ENCODE results near the gene LMAN1L.
"Not testable (repeated sequence)": the region's sequence is repeated elsewhere in the genome, so short reads cannot be mapped to it uniquely, and the experiment has no call there.

Gene LMAN1L

DNA sequence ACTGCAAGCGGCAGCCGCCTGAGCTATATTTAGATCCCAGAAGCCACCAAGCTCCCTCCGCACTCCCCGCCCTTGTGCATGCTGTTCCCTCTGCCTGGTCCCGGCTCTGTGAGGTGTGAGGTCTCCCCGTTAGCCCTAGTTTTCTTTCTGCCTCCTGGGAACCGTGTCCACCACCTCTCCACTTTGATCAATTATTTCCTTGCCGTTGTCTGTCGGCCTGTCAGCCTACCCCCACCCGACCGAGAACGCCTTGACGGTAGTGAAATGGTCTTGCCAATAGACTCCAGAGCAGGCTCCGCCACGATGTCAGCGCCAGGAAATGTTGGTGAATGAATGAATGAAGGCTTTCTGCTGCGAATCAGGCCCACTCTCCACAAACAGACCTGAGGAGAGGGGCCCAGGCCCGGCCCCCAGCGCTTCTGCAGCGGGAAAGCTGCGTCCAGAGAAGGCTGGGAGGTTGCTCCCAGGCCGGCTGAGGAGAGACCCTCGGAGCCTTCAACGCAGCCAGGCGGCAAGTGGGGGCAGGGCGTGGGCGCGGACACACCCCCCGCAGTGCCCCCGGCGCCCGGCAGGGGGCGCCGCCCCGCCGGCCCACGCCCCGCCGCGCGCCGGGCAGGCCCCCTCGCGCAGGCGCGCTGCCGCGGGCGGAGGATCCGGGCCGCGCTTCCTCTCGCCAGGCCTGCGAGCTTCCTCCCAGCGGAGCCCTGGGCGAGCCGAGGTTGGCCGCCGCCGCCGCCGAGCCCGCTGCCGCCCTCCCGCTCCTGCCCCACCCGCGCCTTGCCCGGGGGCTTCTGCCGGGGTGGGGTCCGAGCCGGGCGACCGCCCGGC, 31.0 kb upstream of the LMAN1L start, which contains the start of gene CSK:
Gene CSK, plus strand, starts transcription at position 650 of the 828 bp plus-strand sequence. CDS start 16,218 bp downstream, outside the sequence.
- peak within 1 kb of the TSS; percentile 87 for H3K4me3 ChIP-seq (ENCODE audit: low read depth, low read length)
- DNase-seq (ENCODE audit: low read depth): no peak

- peak overlapping the region; percentile 87 for H3K4me3 ChIP-seq (ENCODE audit: low read depth, low read length)
- DNase-seq (ENCODE audit: low read depth): no peak
Measured at GRCh38 chr15:74782259-74783071, 30.2 kb upstream of the LMAN1L start.

- H3K4me3 ChIP-seq (ENCODE audit: low read depth, low read length): peak overlapping the region; percentile 87
- DNase-seq (ENCODE audit: low read depth): no peak
Measured at GRCh38 chr15:74783072-74783807, 29.4 kb upstream of the LMAN1L start.

DNA sequence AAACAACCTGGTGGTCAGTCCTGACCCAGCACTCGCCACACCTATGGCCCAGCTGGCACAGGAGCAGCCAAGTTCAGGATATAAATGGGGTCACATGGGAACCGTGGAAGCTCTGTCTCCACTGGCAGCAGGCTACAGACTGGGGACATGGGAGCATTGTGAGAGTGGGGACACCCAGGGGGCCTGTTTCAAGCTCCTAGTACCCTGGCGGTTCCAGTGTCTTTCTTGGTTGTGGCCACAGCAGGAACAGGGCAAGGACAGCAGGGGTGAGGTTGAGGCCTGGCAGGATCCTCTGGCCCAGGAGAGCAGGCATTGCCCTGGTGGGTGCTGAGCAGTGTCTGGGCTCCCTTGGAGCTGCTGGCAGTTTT, 28.8 kb upstream of the LMAN1L start:
- peak overlapping the region; percentile 87 for H3K4me3 ChIP-seq (ENCODE audit: low read depth, low read length)
- no peak for DNase-seq (ENCODE audit: low read depth)

GRCh38 chr15:74784426-74785193, 28.0 kb upstream of the LMAN1L start:
- no peak for DNase-seq (ENCODE audit: low read depth)
- H3K4me3 ChIP-seq (ENCODE audit: low read depth, low read length): no peak overlapping the region

DNA sequence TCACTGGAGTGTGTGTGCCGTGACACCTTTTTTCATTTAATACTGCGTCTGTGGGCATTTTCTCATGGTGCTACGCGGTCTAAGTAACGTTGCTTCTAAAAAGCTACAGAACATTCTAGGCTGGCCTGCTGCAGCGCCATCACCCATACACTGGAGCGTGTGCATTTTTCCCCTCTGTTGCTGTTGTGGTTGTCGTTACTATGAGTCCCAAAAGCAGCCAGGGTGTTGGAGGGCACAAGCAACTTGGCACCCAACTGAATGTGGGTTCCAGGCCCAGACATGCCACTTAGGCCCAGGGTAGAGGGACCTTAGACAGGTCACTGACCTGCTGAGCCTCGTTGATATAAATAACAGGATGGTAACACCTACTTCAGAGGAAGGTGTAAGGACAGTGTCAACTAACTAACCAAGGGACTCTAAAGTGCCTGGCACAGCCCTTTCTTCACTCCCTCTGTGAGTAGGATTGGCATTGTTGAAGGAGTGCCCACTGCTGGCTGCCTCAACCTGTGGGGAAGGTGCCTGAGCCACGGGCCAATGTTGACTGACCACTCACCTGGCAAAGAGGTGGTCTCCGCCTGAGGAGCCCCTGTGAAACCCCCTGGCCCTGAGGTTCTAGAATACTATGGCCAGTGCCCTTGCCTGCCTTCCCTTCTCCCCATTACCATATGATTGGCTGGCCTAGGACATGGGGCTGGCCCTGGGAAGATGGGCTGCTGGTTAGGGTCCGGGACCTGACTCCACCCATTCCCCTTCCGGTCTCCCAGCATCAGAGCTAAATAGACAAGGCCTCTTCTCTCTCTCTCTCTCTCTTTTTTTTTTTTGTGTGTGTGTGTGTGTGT, 27.2 kb upstream of the LMAN1L start:
- H3K4me3 ChIP-seq (ENCODE audit: low read depth, low read length): no peak overlapping the region
- no peak for DNase-seq (ENCODE audit: low read depth)

DNA sequence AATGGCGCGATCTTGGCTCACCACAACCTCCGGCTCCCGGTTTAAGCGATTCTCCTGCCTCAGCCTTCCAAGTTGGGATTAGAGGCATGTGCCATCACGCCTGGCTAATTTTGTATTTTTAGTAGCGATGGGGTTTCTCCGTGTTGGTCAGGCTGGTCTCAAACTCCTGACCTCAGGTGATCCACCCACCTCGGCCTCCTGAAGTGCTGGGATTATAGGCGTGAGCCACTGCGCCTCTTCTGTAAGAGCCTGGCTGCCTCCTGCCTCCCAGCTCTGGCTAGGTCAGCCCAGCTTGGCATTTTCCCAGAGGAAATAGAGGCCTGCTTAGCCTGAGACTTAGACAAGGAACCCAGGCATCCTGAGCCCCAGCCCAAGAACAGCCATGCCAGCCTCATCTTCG, 26.6 kb upstream of the LMAN1L start:
- not testable (repeated sequence) for H3K4me3 ChIP-seq (ENCODE audit: low read depth, low read length); DNase-seq (ENCODE audit: low read depth)

- H3K4me3 ChIP-seq (ENCODE audit: low read depth, low read length): no peak overlapping the region
Measured at GRCh38 chr15:74786551-74787165, 26.0 kb upstream of the LMAN1L start.

GRCh38 chr15:74787251-74788041, 25.2 kb upstream of the LMAN1L start:
- H3K4me3 ChIP-seq (ENCODE audit: low read depth, low read length): no peak overlapping the region
- DNase-seq (ENCODE audit: low read depth): peak; percentile 45

More at GRCh38 chr15:74786551-74787165, 26.0 kb upstream of the LMAN1L start:
- DNase-seq (ENCODE audit: low read depth): no peak

- no peak for DNase-seq (ENCODE audit: low read depth)
- no peak overlapping the region for H3K4me3 ChIP-seq (ENCODE audit: low read depth, low read length)
Measured at GRCh38 chr15:74788042-74788682, 24.5 kb upstream of the LMAN1L start.

DNA sequence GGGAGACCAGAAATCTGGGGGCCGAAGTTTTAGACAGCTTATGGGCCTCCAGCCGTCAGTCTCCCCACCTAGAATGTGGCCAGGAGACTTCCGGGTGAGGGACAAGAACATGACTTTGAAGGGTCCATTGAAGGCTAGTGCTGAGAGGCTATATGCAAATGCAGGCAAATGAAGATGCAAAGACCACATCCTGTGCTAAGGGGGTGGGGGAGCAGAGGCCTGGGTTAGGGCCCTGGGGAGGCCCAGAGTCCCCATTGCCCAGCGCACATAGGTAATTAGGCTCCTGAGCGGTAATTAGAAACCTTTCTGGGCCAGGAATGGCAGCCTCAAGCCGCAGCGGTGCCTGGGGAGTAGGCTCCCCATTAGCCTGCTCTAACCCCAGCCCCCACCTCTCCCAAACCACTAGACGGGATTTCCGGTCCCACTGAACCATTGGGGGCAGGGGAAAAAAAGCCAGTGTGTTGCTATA, 23.9 kb upstream of the LMAN1L start:
- no peak for DNase-seq (ENCODE audit: low read depth)
- no peak overlapping the region for H3K4me3 ChIP-seq (ENCODE audit: low read depth, low read length)

- H3K4me3 ChIP-seq (ENCODE audit: low read depth, low read length): no peak overlapping the region
- no peak for DNase-seq (ENCODE audit: low read depth)
Measured at GRCh38 chr15:74789171-74789631, 23.4 kb upstream of the LMAN1L start.

DNA sequence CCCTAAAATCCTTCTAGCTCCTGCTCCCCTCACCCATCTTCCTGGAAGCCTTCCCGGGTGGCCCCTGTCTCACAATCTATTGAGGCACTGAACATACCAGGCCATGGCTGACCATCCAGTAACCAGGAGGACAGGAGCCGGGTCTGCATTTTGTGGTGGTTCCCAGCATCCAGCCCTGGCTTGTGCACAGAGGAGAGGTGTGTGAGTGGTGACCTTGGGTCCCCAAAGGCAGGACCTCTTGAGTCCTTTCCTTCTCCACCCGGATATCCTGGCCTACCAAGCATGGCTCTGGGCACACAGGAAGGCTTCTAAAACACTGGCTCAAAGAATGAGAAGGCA, 22.9 kb upstream of the LMAN1L start:
- DNase-seq (ENCODE audit: low read depth): no peak
- H3K4me3 ChIP-seq (ENCODE audit: low read depth, low read length): no peak overlapping the region

- H3K4me3 ChIP-seq (ENCODE audit: low read depth, low read length): no peak overlapping the region
- peak; percentile 67 for DNase-seq (ENCODE audit: low read depth)
Measured at GRCh38 chr15:74790080-74790916, 22.3 kb upstream of the LMAN1L start.

DNA sequence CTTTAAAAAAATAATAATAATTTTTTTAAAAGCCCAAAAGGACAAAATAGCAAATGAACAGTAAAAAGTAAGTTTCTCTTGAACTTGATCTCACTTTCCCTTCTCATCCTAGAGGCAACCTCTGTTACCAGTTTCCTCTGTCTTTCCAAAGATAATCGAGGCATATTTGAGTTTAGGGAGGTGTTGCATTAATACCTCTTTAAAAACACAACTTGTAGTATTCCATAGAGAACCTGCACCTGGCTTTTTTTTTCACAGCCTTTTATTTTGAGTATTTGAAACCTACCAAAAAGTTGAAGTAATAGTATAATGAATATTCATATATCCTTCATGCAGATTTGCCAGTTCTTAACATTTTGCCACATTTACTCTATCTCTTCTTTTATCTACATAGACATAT, 21.6 kb upstream of the LMAN1L start:
- no peak for DNase-seq (ENCODE audit: low read depth)
- no peak overlapping the region for H3K4me3 ChIP-seq (ENCODE audit: low read depth, low read length)

DNA sequence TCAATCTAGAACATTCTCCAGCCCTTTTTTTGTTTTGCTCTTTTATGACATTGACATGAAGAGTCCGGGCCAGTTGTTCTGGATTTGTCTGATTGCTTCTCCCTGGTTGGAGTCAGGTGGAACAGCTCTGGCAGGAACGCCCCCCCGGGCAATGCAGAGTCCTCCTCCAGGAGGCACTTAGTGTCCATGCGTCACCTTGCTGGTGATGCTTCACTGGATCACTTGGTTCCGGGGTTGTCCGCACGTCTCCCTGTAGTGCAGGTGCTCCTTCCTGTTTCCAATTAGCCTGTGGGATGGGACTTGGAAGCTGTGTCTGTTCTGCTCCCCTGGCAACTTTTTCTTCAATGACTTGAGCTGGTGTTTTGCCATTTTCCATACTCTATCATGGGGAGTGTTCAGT, 21.0 kb upstream of the LMAN1L start:
- H3K4me3 ChIP-seq (ENCODE audit: low read depth, low read length): no peak overlapping the region
- no peak for DNase-seq (ENCODE audit: low read depth)
